Transverse colon (tissue), 4 donors: ENCODE results near the gene PRKAR1B. TPM values are rescaled to one million over a fixed set of nuclear protein-coding genes. Genes with fewer than 3 reads are reported as not detected.
A peak's percentile ranks its signal among the peaks of the same experiment; 100 is the strongest.

Experiments used
- DNase-seq: peaks from one replicate; pipeline ENCODE4 v3.0.0-alpha.2; 2019
- H3K27ac ChIP-seq, 4 donors: fragments of 200-600 bp; sonication (generic); 2 replicates each; pipeline ENCODE4 v1.5.1; 2016 to 2018; ENCODE audit warnings: inconsistent platforms in 4 of 4
- H3K27me3 ChIP-seq: fragments of 200-600 bp; sonication (generic); 2 replicates; pipeline ENCODE4 v1.5.1; 2017; ENCODE audit warnings: inconsistent platforms
- H3K36me3 ChIP-seq, 4 donors: fragments of 200-600 bp; sonication (generic); 2 replicates each; pipeline ENCODE4 v1.5.1; 2017 to 2019; ENCODE audit warnings: inconsistent platforms in 4 of 4
- H3K4me1 ChIP-seq, 4 donors: fragments of 200-600 bp; sonication (generic); 2 replicates each; pipeline ENCODE4 v1.5.1; 2017 to 2020; ENCODE audit warnings: inconsistent platforms in 4 of 4
- H3K4me3 ChIP-seq, 4 donors: fragments of 200-600 bp; sonication (generic); 1 replicate in 1 of 4; 2 replicates in 3 of 4; pipeline versions ENCODE4 v1.5.1 to v1.6.1; 2017 to 2019; ENCODE audit warnings: inconsistent platforms in 4 of 4
- H3K9me3 ChIP-seq, 2 donors: fragments of 200-600 bp; sonication (generic); 2 replicates each; pipeline ENCODE4 v1.5.1; 2017 to 2019; ENCODE audit warnings: inconsistent platforms in 2 of 2
- EP300 ChIP-seq: sonication (generic); formaldehyde crosslinking; IDR thresholded peaks from one replicate; pipeline ENCODE4 v1.6.1; 2017; ENCODE audit warnings: antibody characterized with exemption, low read depth
- POLR2A ChIP-seq: fragments of 450-650 bp; IDR thresholded peaks from one replicate; pipeline ENCODE4 v1.6.1; 2016; ENCODE audit warnings: antibody characterized with exemption, mild to moderate bottlenecking, moderate library complexity
- POLR2AphosphoS5 ChIP-seq, 3 donors: sonication (generic); formaldehyde crosslinking; IDR thresholded peaks; one replicate each; pipeline ENCODE4 v1.6.1; 2016; ENCODE audit warnings: antibody characterized with exemption in 3 of 3
- WGBS, 2 donors: methylation state at CpG; one replicate each; pipeline ENCODE4 v1.1.5; 2018; ENCODE audit warnings: low coverage in 1 of 2; 5-methylcytosine and 5-hydroxymethylcytosine counted together
- in situ Hi-C, 4 donors: fragments of 200-750 bp; cut with MboI; loops; one replicate each; pipeline versions ENCODE4 v1.15.0 to v1.15.1; 2017; ENCODE audit warnings: low sequenced_read_pairs in 3 of 4, low pct_ligation_motif_present in 1 of 4, low pct_unique_long_range_greater_than_20kb in 1 of 4
- intact Hi-C: fragments of 100-400 bp; cut with DNase I; formaldehyde crosslinking; loops from one replicate; pipeline ENCODE4 v1.15.1; 2023; ENCODE audit warnings: low total_unique reads
- total RNA-seq, 4 donors: library from RNA; depleted of rRNA; stranded (reverse); fragments of >200 nt; gene quantifications; one replicate each; pipeline ENCODE4 v1.1.0, GENCODE V29; 2016
- TF ChIP-seq, protein P1 (sequence below), 5 experiments: fragments of 200-600 bp in 3 of 5; fragments of 450-650 bp in 2 of 5; sonication (generic) in 3 of 5; IDR thresholded peaks; 1 replicate in 2 of 5; 2 replicates in 3 of 5; pipeline ENCODE4 v1.5.1; 2016 to 2017; ENCODE audit warnings: antibody characterized with exemption in 5 of 5, inconsistent platforms in 3 of 5, mild to moderate bottlenecking in 2 of 5, moderate library complexity in 1 of 5

The PRKAR1B gene
- total RNA-seq, 4 donors from 2014 or later = 15.7 to 53.9 (median 16.9) TPM

GRCh38 chr7:734214-734613, 7.1 kb upstream of the PRKAR1B start:
- Histone ChIP-seq H3K4me1 (peaks cover 0 to 23% (median 11%) of the 10 kb centered on the region in 4 donors), H3K4me3 (no peak overlapping the region), H3K9me3 (no peaks in the 10 kb centered on the region), H3K27me3 (no peaks in the 10 kb centered on the region), H3K27ac (no peak overlapping the region), H3K36me3 (peaks cover 0 to 11% (median 3%) of the 10 kb centered on the region in 4 donors)
- 98 to 100% methylated on average over 2 to 4 of the region's 4 CpGs for WGBS, 2 donors
- in situ Hi-C loops = no loop called here
- TF ChIP-seq POLR2AphosphoS5 (IDR thresholded peaks at IDR 0.05) (no peak), EP300 (no peak)
- intact Hi-C loops = no loop called here
- no peak for DNase-seq

DNA sequence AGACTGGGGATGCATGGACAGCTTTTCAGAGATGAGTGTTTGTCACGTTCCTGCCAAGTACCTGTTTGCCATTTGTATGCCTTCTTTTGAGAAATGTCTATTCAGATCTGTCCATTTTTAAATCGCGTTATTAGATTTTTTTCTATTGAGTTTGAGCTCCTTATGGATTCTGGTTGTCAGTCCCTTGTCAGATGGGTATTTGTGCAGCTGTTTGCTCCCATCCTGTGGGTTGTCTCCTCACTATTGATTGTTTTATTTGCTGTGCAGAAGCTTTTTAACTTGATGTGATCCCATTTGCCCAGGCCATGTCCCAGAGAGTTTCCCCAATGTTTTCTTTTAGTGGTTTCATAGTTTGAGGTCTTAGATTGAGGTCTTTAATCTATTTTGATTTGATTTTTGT, 5.5 kb upstream of the PRKAR1B start:
- H3K27ac ChIP-seq = peak overlapping the region; percentile 46 to 71 (median 56)
- intact Hi-C loops (no loop called here), in situ Hi-C loops (no loop called here)
- H3K4me1 ChIP-seq = peaks cover 0 to 34% (median 19%) of the 10 kb centered on the region in 4 donors
- DNase-seq = no peak
- TF ChIP-seq, protein P1, sequence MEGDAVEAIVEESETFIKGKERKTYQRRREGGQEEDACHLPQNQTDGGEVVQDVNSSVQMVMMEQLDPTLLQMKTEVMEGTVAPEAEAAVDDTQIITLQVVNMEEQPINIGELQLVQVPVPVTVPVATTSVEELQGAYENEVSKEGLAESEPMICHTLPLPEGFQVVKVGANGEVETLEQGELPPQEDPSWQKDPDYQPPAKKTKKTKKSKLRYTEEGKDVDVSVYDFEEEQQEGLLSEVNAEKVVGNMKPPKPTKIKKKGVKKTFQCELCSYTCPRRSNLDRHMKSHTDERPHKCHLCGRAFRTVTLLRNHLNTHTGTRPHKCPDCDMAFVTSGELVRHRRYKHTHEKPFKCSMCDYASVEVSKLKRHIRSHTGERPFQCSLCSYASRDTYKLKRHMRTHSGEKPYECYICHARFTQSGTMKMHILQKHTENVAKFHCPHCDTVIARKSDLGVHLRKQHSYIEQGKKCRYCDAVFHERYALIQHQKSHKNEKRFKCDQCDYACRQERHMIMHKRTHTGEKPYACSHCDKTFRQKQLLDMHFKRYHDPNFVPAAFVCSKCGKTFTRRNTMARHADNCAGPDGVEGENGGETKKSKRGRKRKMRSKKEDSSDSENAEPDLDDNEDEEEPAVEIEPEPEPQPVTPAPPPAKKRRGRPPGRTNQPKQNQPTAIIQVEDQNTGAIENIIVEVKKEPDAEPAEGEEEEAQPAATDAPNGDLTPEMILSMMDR (IDR thresholded peaks at IDR 0.05) = peak in 1 of 5 experiments; percentile 6
- peak; percentile 10 for TF ChIP-seq POLR2A
- no peak for TF ChIP-seq POLR2AphosphoS5 (IDR thresholded peaks at IDR 0.05)
- 72 to 89% methylated on average over 3 of the region's 3 CpGs for WGBS, 2 donors
- peaks cover 0 to 11% (median 3%) of the 10 kb centered on the region in 4 donors for H3K36me3 ChIP-seq
- H3K4me3 ChIP-seq = no peak overlapping the region
- H3K27me3 ChIP-seq = no peaks in the 10 kb centered on the region
- no peaks in the 10 kb centered on the region for H3K9me3 ChIP-seq

GRCh38 chr7:732094-732541, 5.0 kb upstream of the PRKAR1B start:
- no peaks in the 10 kb centered on the region for H3K27me3 ChIP-seq
- DNase-seq = peak; percentile 83
- TF ChIP-seq POLR2AphosphoS5 (IDR thresholded peaks at IDR 0.05) (peak in 2 of 3 donors; percentile 59 to 68), POLR2A (peak; percentile 17), EP300 (no peak)
- TF ChIP-seq, protein P1 (IDR thresholded peaks at IDR 0.05) = peak in 3 of 5 experiments; percentile 30 to 64 (median 31)
- peaks cover 0 to 11% (median 3%) of the 10 kb centered on the region in 4 donors for H3K36me3 ChIP-seq
- no peak overlapping the region for H3K4me3 ChIP-seq
- peak overlapping the region; percentile 48 to 71 (median 57) for H3K27ac ChIP-seq
- H3K9me3 ChIP-seq = no peaks in the 10 kb centered on the region
- in situ Hi-C loops (no loop called here), intact Hi-C loops (no loop called here)
- H3K4me1 ChIP-seq = peaks cover 0 to 36% (median 21%) of the 10 kb centered on the region in 4 donors
- WGBS, 2 donors = 60% methylated on average over 13 of the region's 17 CpGs; no CpG with 5 or more reads in 1 of the 2 donors

- Histone ChIP-seq H3K27ac (peak overlapping the region; percentile 48 to 71 (median 57)), H3K4me1 (peaks cover 0 to 36% (median 21%) of the 10 kb centered on the region in 4 donors), H3K27me3 (no peaks in the 10 kb centered on the region), H3K9me3 (no peaks in the 10 kb centered on the region), H3K36me3 (peaks cover 0 to 11% (median 3%) of the 10 kb centered on the region in 4 donors), H3K4me3 (no peak overlapping the region)
- in situ Hi-C loops (no loop called here), intact Hi-C loops (no loop called here)
- no peak for DNase-seq
- TF ChIP-seq POLR2A (no peak), POLR2AphosphoS5 (IDR thresholded peaks at IDR 0.05) (no peak), EP300 (no peak)
- TF ChIP-seq, protein P1 (IDR thresholded peaks at IDR 0.05) = no peak
- 81 to 87% methylated on average over 4 to 17 of the region's 17 CpGs for WGBS, 2 donors
These were observed 4.5 kb upstream of the PRKAR1B start for GRCh38 chr7:731440-732085.
